Activated T-helper 17 cell treated with anti-CD3 and anti-CD28 coated beads, Interleukin-2, amount 50 U/mL, for 72 hours (primary cell): Measurements from ENCODE around the gene SMIM35. TPM values are rescaled to one million over a fixed set of nuclear protein-coding genes. Genes with fewer than 3 reads are reported as not detected.
A peak's percentile ranks its signal among the peaks of the same experiment; 100 is the strongest.

ENCODE experiments used
- ATAC-seq: fragments of 150-1000 bp; cut with Tn5 transposase; replicated peaks from 2 replicates; pipeline ENCODE4 v1.10.0; 2021; ENCODE audit warnings: mild to moderate bottlenecking, moderate library complexity
- H3K27ac Mint-ChIP-seq: one replicate; pipeline ENCODE4 v1.8.0; 2022; ENCODE audit warnings: mixed read lengths
- H3K27me3 Mint-ChIP-seq: one replicate; pipeline ENCODE4 v1.8.0; 2022; ENCODE audit warnings: mixed read lengths
- H3K36me3 Mint-ChIP-seq: one replicate; pipeline ENCODE4 v1.8.0; 2022; ENCODE audit warnings: low read depth, mild to moderate bottlenecking, mixed read lengths
- H3K4me1 Mint-ChIP-seq: one replicate; pipeline ENCODE4 v1.8.0; 2022; ENCODE audit warnings: mixed read lengths
- H3K4me3 Mint-ChIP-seq: one replicate; pipeline ENCODE4 v1.8.0; 2022; ENCODE audit warnings: mild to moderate bottlenecking, mixed read lengths
- H3K9me3 Mint-ChIP-seq: one replicate; pipeline ENCODE4 v1.8.0; 2022; ENCODE audit warnings: mixed read lengths
- total RNA-seq, 2 donors: library from RNA; stranded (reverse); gene quantifications; one replicate each; pipeline ENCODE4 v1.2.3, GENCODE V29; 2022

Gene SMIM35
- total RNA-seq, 2 donors from 2014 or later = not detected

- no peak for ATAC-seq
- Mint-ChIP-seq H3K36me3 (no peaks in the 10 kb centered on the region), H3K4me3 (no peak overlapping the region), H3K27me3 (peaks cover 10% of the 10 kb centered on the region), H3K27ac (no peak overlapping the region), H3K4me1 (no peaks in the 10 kb centered on the region), H3K9me3 (no peaks in the 10 kb centered on the region)
Observed at GRCh38 chr11:118099838-118100556, 13.2 kb upstream of the SMIM35 start.

- no peaks in the 10 kb centered on the region for H3K4me1 Mint-ChIP-seq
- no peak overlapping the region for H3K4me3 Mint-ChIP-seq
- H3K27ac Mint-ChIP-seq = no peak overlapping the region
- peaks cover 10% of the 10 kb centered on the region for H3K27me3 Mint-ChIP-seq
- no peaks in the 10 kb centered on the region for H3K36me3 Mint-ChIP-seq
- no peak for ATAC-seq
- H3K9me3 Mint-ChIP-seq = no peaks in the 10 kb centered on the region
Observed at GRCh38 chr11:118098996-118099837, 12.5 kb upstream of the SMIM35 start.

GRCh38 chr11:118095967-118096367 is 9.2 kb upstream of the SMIM35 start:
- Mint-ChIP-seq H3K9me3 (no peaks in the 10 kb centered on the region), H3K4me1 (no peaks in the 10 kb centered on the region), H3K4me3 (no peak overlapping the region), H3K27me3 (peaks cover 11% of the 10 kb centered on the region), H3K36me3 (no peaks in the 10 kb centered on the region), H3K27ac (no peak overlapping the region)
- no peak for ATAC-seq

- Mint-ChIP-seq H3K9me3 (no peaks in the 10 kb centered on the region), H3K36me3 (no peaks in the 10 kb centered on the region), H3K4me3 (no peak overlapping the region), H3K27me3 (peaks cover 12% of the 10 kb centered on the region), H3K4me1 (no peaks in the 10 kb centered on the region), H3K27ac (no peak overlapping the region)
- no peak for ATAC-seq
Observed at GRCh38 chr11:118095493-118095892, 8.7 kb upstream of the SMIM35 start.

- no peaks in the 10 kb centered on the region for H3K36me3 Mint-ChIP-seq
- no peak overlapping the region for H3K27ac Mint-ChIP-seq
- H3K27me3 Mint-ChIP-seq = peaks cover 14% of the 10 kb centered on the region
- H3K4me1 Mint-ChIP-seq = no peaks in the 10 kb centered on the region
- ATAC-seq = no peak
- H3K9me3 Mint-ChIP-seq = peaks cover 4% of the 10 kb centered on the region
- no peak overlapping the region for H3K4me3 Mint-ChIP-seq
Observed at GRCh38 chr11:118092907-118093571, 6.3 kb upstream of the SMIM35 start.

- Mint-ChIP-seq H3K9me3 (peaks cover 9% of the 10 kb centered on the region), H3K27me3 (peaks cover 12% of the 10 kb centered on the region), H3K4me1 (no peaks in the 10 kb centered on the region), H3K4me3 (no peak overlapping the region), H3K27ac (no peak overlapping the region), H3K36me3 (no peaks in the 10 kb centered on the region)
- ATAC-seq = no peak
Observed at GRCh38 chr11:118091690-118092089, 4.9 kb upstream of the SMIM35 start.

- H3K4me1 Mint-ChIP-seq = no peaks in the 10 kb centered on the region
- peak overlapping the region; percentile 4 for H3K27ac Mint-ChIP-seq
- H3K36me3 Mint-ChIP-seq = no peaks in the 10 kb centered on the region
Observed at GRCh38 chr11:118090545-118091162, 3.9 kb upstream of the SMIM35 start.

GRCh38 chr11:118088531-118088930 is 1.8 kb upstream of the SMIM35 start:
- Mint-ChIP-seq H3K27me3 (peaks cover 12% of the 10 kb centered on the region), H3K27ac (no peak overlapping the region), H3K4me1 (no peaks in the 10 kb centered on the region), H3K9me3 (peaks cover 9% of the 10 kb centered on the region), H3K4me3 (no peak overlapping the region), H3K36me3 (no peaks in the 10 kb centered on the region)
- no peak for ATAC-seq

More at GRCh38 chr11:118090545-118091162, 3.9 kb upstream of the SMIM35 start:
- H3K27me3 Mint-ChIP-seq = peaks cover 12% of the 10 kb centered on the region
- H3K9me3 Mint-ChIP-seq = peaks cover 9% of the 10 kb centered on the region
- no peak overlapping the region for H3K4me3 Mint-ChIP-seq
- no peak for ATAC-seq

GRCh38 chr11:118087931-118088330 is 1.2 kb upstream of the SMIM35 start:
- ATAC-seq = no peak
- Mint-ChIP-seq H3K27ac (no peak overlapping the region), H3K4me3 (no peak overlapping the region)

GRCh38 chr11:118084656-118085055 is 2.1 kb downstream of the SMIM35 start:
- ATAC-seq = no peak
- no peaks in the 10 kb centered on the region for H3K4me1 Mint-ChIP-seq
- H3K4me3 Mint-ChIP-seq = no peak overlapping the region
- H3K27me3 Mint-ChIP-seq = peaks cover 13% of the 10 kb centered on the region
- H3K9me3 Mint-ChIP-seq = peaks cover 9% of the 10 kb centered on the region
- H3K36me3 Mint-ChIP-seq = no peaks in the 10 kb centered on the region
- no peak overlapping the region for H3K27ac Mint-ChIP-seq

More at GRCh38 chr11:118087931-118088330, 1.2 kb upstream of the SMIM35 start:
- H3K4me1 Mint-ChIP-seq = no peaks in the 10 kb centered on the region
- peaks cover 12% of the 10 kb centered on the region for H3K27me3 Mint-ChIP-seq
- no peaks in the 10 kb centered on the region for H3K36me3 Mint-ChIP-seq
- H3K9me3 Mint-ChIP-seq = peaks cover 9% of the 10 kb centered on the region

GRCh38 chr11:118084247-118084646 is 2.5 kb downstream of the SMIM35 start:
- Mint-ChIP-seq H3K4me1 (no peaks in the 10 kb centered on the region), H3K9me3 (peaks cover 9% of the 10 kb centered on the region), H3K27me3 (peaks cover 13% of the 10 kb centered on the region), H3K27ac (no peak overlapping the region), H3K4me3 (no peak overlapping the region), H3K36me3 (no peaks in the 10 kb centered on the region)
- no peak for ATAC-seq

- ATAC-seq = no peak
- Mint-ChIP-seq H3K27me3 (peaks cover 9% of the 10 kb centered on the region), H3K4me1 (no peaks in the 10 kb centered on the region), H3K4me3 (no peak overlapping the region), H3K27ac (no peak overlapping the region), H3K36me3 (no peaks in the 10 kb centered on the region), H3K9me3 (peaks cover 5% of the 10 kb centered on the region)
Observed at GRCh38 chr11:118082880-118083552, 3.7 kb downstream of the SMIM35 start.

GRCh38 chr11:118081241-118081958 is 5.4 kb downstream of the SMIM35 start:
- H3K27ac Mint-ChIP-seq = no peak overlapping the region
- H3K27me3 Mint-ChIP-seq = peaks cover 6% of the 10 kb centered on the region
- no peaks in the 10 kb centered on the region for H3K4me1 Mint-ChIP-seq
- no peaks in the 10 kb centered on the region for H3K36me3 Mint-ChIP-seq
- no peaks in the 10 kb centered on the region for H3K9me3 Mint-ChIP-seq
- no peak overlapping the region for H3K4me3 Mint-ChIP-seq
- ATAC-seq = no peak
